ENCODE measurements around the gene APOF. TPM values are rescaled to one million over a fixed set of nuclear protein-coding genes. Genes with fewer than 3 reads are reported as not detected.

Gene APOF
- total and polyA plus RNA-seq, 9 of the 15 experiments (the other 6 are each of a cell fraction or from before 2014, with no cell fraction given): 0.09 to 0.15 (median 0.12) TPM; not detected in 5

DNA sequence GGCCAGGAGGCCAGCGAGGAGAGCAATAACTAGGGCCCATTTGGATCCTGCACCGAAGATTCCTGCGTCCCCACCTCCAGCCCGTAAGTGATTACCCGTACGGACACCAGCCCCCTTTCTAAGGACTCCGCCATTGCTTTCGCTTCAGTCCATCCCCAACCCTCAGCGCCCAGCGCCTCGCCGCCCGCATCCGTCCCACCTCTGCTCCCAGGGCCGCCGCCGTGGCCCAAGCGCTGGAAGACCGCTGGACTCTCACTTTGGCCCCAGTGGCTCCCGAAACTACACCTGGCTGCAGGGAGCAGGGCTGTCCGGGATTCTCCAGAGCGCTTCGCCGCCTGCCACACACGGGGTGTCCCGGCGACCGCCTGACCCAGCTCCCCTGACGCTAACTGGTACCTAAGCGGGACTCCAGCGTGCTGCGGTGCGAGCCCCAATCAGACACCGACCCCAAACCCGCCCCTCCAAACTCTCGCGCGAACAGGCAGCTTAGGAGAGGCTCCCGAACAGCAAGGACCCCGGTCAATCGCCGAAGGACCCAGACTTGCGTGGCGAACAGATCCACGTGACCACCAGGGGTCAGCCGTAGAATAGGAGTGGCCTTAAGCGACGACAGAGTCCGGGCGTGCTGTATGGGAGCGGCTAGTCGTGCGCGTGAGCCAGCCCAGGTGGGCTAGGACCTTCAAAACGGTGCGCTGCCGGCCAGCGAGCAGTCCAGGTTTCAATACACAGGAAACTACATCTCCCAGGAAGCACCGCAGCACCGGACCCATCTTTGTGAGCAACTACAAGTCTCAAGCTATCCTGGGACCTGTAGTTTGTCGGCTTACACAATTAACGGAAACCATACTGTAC lies 46.8 kb downstream of the APOF start, which contains the start of gene CNPY2 (continued):
- peak; percentile 77 for TF ChIP-seq TAF1 (IDR thresholded peaks at IDR 0.05; ENCODE audit: control insufficient read depth, extremely low read depth, insufficient read depth, low read length, severe bottlenecking)
- TF ChIP-seq FOXK1 (CRISPR knock-in tag; IDR thresholded peaks at IDR 0.05; ENCODE audit: borderline replicate concordance): 0 out of 2 replicates have a peak, but pooled peaks have one; percentile 60
- TF ChIP-seq PTTG1 (tag; IDR thresholded peaks at IDR 0.05; ENCODE audit: low read depth): no peak
- TF ChIP-seq, protein P1, sequence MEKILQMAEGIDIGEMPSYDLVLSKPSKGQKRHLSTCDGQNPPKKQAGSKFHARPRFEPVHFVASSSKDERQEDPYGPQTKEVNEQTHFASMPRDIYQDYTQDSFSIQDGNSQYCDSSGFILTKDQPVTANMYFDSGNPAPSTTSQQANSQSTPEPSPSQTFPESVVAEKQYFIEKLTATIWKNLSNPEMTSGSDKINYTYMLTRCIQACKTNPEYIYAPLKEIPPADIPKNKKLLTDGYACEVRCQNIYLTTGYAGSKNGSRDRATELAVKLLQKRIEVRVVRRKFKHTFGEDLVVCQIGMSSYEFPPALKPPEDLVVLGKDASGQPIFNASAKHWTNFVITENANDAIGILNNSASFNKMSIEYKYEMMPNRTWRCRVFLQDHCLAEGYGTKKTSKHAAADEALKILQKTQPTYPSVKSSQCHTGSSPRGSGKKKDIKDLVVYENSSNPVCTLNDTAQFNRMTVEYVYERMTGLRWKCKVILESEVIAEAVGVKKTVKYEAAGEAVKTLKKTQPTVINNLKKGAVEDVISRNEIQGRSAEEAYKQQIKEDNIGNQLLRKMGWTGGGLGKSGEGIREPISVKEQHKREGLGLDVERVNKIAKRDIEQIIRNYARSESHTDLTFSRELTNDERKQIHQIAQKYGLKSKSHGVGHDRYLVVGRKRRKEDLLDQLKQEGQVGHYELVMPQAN (IDR thresholded peaks at IDR 0.05; ENCODE audit: borderline replicate concordance): peak; percentile 73
- TF ChIP-seq HNRNPLL (IDR thresholded peaks at IDR 0.05; ENCODE audit: low read depth, low read length, poor library complexity, severe bottlenecking): peak; percentile 93
- TF ChIP-seq, protein P2, sequence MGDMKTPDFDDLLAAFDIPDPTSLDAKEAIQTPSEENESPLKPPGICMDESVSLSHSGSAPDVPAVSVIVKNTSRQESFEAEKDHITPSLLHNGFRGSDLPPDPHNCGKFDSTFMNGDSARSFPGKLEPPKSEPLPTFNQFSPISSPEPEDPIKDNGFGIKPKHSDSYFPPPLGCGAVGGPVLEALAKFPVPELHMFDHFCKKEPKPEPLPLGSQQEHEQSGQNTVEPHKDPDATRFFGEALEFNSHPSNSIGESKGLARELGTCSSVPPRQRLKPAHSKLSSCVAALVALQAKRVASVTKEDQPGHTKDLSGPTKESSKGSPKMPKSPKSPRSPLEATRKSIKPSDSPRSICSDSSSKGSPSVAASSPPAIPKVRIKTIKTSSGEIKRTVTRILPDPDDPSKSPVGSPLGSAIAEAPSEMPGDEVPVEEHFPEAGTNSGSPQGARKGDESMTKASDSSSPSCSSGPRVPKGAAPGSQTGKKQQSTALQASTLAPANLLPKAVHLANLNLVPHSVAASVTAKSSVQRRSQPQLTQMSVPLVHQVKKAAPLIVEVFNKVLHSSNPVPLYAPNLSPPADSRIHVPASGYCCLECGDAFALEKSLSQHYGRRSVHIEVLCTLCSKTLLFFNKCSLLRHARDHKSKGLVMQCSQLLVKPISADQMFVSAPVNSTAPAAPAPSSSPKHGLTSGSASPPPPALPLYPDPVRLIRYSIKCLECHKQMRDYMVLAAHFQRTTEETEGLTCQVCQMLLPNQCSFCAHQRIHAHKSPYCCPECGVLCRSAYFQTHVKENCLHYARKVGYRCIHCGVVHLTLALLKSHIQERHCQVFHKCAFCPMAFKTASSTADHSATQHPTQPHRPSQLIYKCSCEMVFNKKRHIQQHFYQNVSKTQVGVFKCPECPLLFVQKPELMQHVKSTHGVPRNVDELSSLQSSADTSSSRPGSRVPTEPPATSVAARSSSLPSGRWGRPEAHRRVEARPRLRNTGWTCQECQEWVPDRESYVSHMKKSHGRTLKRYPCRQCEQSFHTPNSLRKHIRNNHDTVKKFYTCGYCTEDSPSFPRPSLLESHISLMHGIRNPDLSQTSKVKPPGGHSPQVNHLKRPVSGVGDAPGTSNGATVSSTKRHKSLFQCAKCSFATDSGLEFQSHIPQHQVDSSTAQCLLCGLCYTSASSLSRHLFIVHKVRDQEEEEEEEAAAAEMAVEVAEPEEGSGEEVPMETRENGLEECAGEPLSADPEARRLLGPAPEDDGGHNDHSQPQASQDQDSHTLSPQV (IDR thresholded peaks at IDR 0.05): peak; percentile 90
- TF ChIP-seq, protein P3, sequence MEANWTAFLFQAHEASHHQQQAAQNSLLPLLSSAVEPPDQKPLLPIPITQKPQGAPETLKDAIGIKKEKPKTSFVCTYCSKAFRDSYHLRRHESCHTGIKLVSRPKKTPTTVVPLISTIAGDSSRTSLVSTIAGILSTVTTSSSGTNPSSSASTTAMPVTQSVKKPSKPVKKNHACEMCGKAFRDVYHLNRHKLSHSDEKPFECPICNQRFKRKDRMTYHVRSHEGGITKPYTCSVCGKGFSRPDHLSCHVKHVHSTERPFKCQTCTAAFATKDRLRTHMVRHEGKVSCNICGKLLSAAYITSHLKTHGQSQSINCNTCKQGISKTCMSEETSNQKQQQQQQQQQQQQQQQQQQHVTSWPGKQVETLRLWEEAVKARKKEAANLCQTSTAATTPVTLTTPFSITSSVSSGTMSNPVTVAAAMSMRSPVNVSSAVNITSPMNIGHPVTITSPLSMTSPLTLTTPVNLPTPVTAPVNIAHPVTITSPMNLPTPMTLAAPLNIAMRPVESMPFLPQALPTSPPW (CRISPR knock-in tag; IDR thresholded peaks at IDR 0.05): peak; percentile 29; the same call in 1 of the 2 replicates
- TF ChIP-seq KLF6 (CRISPR knock-in tag; IDR thresholded peaks at IDR 0.05; ENCODE audit: borderline replicate concordance): no peak
- TF ChIP-seq, protein P4, sequence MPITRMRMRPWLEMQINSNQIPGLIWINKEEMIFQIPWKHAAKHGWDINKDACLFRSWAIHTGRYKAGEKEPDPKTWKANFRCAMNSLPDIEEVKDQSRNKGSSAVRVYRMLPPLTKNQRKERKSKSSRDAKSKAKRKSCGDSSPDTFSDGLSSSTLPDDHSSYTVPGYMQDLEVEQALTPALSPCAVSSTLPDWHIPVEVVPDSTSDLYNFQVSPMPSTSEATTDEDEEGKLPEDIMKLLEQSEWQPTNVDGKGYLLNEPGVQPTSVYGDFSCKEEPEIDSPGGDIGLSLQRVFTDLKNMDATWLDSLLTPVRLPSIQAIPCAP (CRISPR knock-in tag; IDR thresholded peaks at IDR 0.05; ENCODE audit: borderline replicate concordance): no peak
- TF ChIP-seq ZNF780A (CRISPR knock-in tag; IDR thresholded peaks at IDR 0.05): no peak

Measured in K562 (cell line).